Prostate gland (tissue), 2 donors: ENCODE results near the gene CRISP3.

ENCODE experiments used
- CTCF ChIP-seq, 4 experiments: fragments of 200-600 bp in 2 of 4; fragments of 450-650 bp in 2 of 4; sonication (generic) in 2 of 4; IDR thresholded peaks; 1 replicate in 3 of 4; 2 replicates in 1 of 4; pipeline ENCODE4 v1.5.1; 2016 to 2019; ENCODE audit warnings: antibody characterized with exemption in 4 of 4, mild to moderate bottlenecking in 2 of 4, moderate library complexity in 2 of 4
- POLR2A ChIP-seq: fragments of 450-650 bp; IDR thresholded peaks from one replicate; pipeline ENCODE4 v1.6.1; 2016; ENCODE audit warnings: antibody characterized with exemption, mild to moderate bottlenecking
- POLR2AphosphoS5 ChIP-seq: sonication (generic); formaldehyde crosslinking; IDR thresholded peaks from one replicate; pipeline ENCODE4 v1.6.1; 2017; ENCODE audit warnings: antibody characterized with exemption

GRCh38 chr6:49733680-49734079 lies 10.5 kb downstream of the CRISP3 start:
- TF ChIP-seq POLR2A: no peak
- no peak for TF ChIP-seq CTCF (IDR thresholded peaks at IDR 0.05)
- no peak for TF ChIP-seq POLR2AphosphoS5
